CD14-positive monocyte (primary cell): ENCODE data around the gene TECPR2. TPM values are rescaled to one million over a fixed set of nuclear protein-coding genes. Genes with fewer than 3 reads are reported as not detected.

Source experiments
- DNase-seq, 3 donors: peaks; one replicate each; pipeline ENCODE4 v3.0.0-alpha.2; 2011 to 2022
- H2AFZ ChIP-seq: 2 replicates; pipeline ENCODE4 v1.6.0; 2012; ENCODE audit warnings: mild to moderate bottlenecking, low read depth, low read length, inconsistent platforms; ENCODE audit not compliant: insufficient read depth, poor library complexity, severe bottlenecking
- H3K27ac ChIP-seq, 2 donors: 1 replicate in 1 of 2; 2 replicates in 1 of 2; pipeline ENCODE4 v1.5.1; 2012 to 2013; ENCODE audit warnings: low read length in 2 of 2, control low read depth in 1 of 2, inconsistent platforms in 1 of 2, low read depth in 1 of 2, mild to moderate bottlenecking in 1 of 2
- H3K27me3 ChIP-seq, 2 donors: one replicate each; pipeline versions ENCODE4 v1.6.0 to v1.6.1; 2011 to 2013; ENCODE audit warnings: low read length in 2 of 2; ENCODE audit not compliant: control insufficient read depth in 2 of 2, insufficient read depth in 2 of 2
- H3K36me3 ChIP-seq, 2 donors: replicated peaks in 1 of 2; 1 replicate in 1 of 2; 2 replicates in 1 of 2; pipeline versions ENCODE4 v1.5.1 to v1.6.1; 2012 to 2013; ENCODE audit warnings: low read length in 2 of 2, control low read depth in 1 of 2, inconsistent platforms in 1 of 2, mild to moderate bottlenecking in 1 of 2; ENCODE audit not compliant: insufficient read depth in 2 of 2, control insufficient read depth in 1 of 2
- H3K4me1 ChIP-seq, 2 donors: 1 replicate in 1 of 2; 2 replicates in 1 of 2; pipeline versions ENCODE4 v1.5.1 to v1.6.1; 2012 to 2013; ENCODE audit warnings: low read length in 2 of 2, control low read depth in 1 of 2, inconsistent platforms in 1 of 2, mild to moderate bottlenecking in 1 of 2, moderate library complexity in 1 of 2; ENCODE audit not compliant: insufficient read depth in 2 of 2, control insufficient read depth in 1 of 2
- H3K4me2 ChIP-seq: replicated peaks from 2 replicates; pipeline ENCODE3; 2012; ENCODE audit warnings: low read length, moderate library complexity, mild to moderate bottlenecking; ENCODE audit not compliant: poor library complexity, severe bottlenecking; ENCODE audit errors: extremely low read depth
- H3K4me3 ChIP-seq, 3 experiments: fragments of 200-600 bp in 1 of 3; sonication (generic) in 1 of 3; replicated peaks in 1 of 3; 1 replicate in 2 of 3; 2 replicates in 1 of 3; pipeline ENCODE4 v1.5.1; 2011 to 2013; ENCODE audit warnings: low read length in 3 of 3, mild to moderate bottlenecking in 3 of 3, control low read depth in 2 of 3, low read depth in 2 of 3, inconsistent platforms in 1 of 3, moderate library complexity in 1 of 3
- H3K79me2 ChIP-seq: 2 replicates; pipeline ENCODE4 v1.6.0; 2012; ENCODE audit warnings: mild to moderate bottlenecking, control low read depth, inconsistent platforms, low read length, moderate library complexity; ENCODE audit not compliant: insufficient read depth
- H3K9ac ChIP-seq: 2 replicates; pipeline ENCODE4 v1.6.0; 2017; ENCODE audit warnings: low read length, mild to moderate bottlenecking; ENCODE audit not compliant: insufficient read depth, poor library complexity, severe bottlenecking
- H3K9me3 ChIP-seq, 2 donors: replicated peaks in 1 of 2; 1 replicate in 1 of 2; 2 replicates in 1 of 2; pipeline versions ENCODE4 v1.5.1 to v1.6.1; 2012 to 2013; ENCODE audit warnings: low read length in 2 of 2, control low read depth in 1 of 2; ENCODE audit not compliant: control insufficient read depth in 1 of 2, insufficient read depth in 1 of 2
- H4K20me1 ChIP-seq: 2 replicates; pipeline ENCODE4 v1.6.0; 2012; ENCODE audit warnings: mild to moderate bottlenecking, low read length, control low read depth, moderate library complexity; ENCODE audit not compliant: insufficient read depth
- H3K27ac Mint-ChIP-seq, 7 donors: one replicate each; pipeline ENCODE4 v1.8.0; 2020; ENCODE audit warnings: mild to moderate bottlenecking in 7 of 7, mixed read lengths in 7 of 7, moderate library complexity in 6 of 7, inconsistent platforms in 2 of 7
- H3K27me3 Mint-ChIP-seq, 3 donors: one replicate each; pipeline ENCODE4 v1.8.0; 2021 to 2022; ENCODE audit warnings: low read depth in 3 of 3, mild to moderate bottlenecking in 3 of 3, mixed read lengths in 3 of 3, moderate library complexity in 3 of 3, inconsistent platforms in 1 of 3
- H3K36me3 Mint-ChIP-seq, 2 donors: one replicate each; pipeline ENCODE4 v1.8.0; 2020; ENCODE audit warnings: mixed read lengths in 2 of 2, inconsistent platforms in 1 of 2, mild to moderate bottlenecking in 1 of 2
- H3K4me1 Mint-ChIP-seq: one replicate; pipeline ENCODE4 v1.8.0; 2020; ENCODE audit warnings: mild to moderate bottlenecking, mixed read lengths
- H3K4me3 Mint-ChIP-seq, 2 donors: one replicate each; pipeline ENCODE4 v1.8.0; 2020; ENCODE audit warnings: mild to moderate bottlenecking in 2 of 2, mixed read lengths in 2 of 2, moderate library complexity in 1 of 2
- H3K9me3 Mint-ChIP-seq, 7 donors: one replicate each; pipeline ENCODE4 v1.8.0; 2020 to 2022; ENCODE audit warnings: mixed read lengths in 7 of 7, mild to moderate bottlenecking in 6 of 7, moderate library complexity in 6 of 7, inconsistent platforms in 2 of 7
- WGBS: methylation state at CpG from one replicate; pipeline ENCODE4 v1.1.5; 2013; ENCODE audit warnings: missing lambda C conversion rate; ENCODE audit not compliant: insufficient coverage; 5-methylcytosine and 5-hydroxymethylcytosine counted together
- intact Hi-C, 2 donors: fragments of 100-400 bp; cut with micrococcal nuclease; formaldehyde crosslinking; loops; one replicate each; pipeline versions ENCODE4 v1.15.0 to v1.15.1; 2023
- polyA plus RNA-seq, 3 donors: library from polyadenylated mRNA; depleted of rRNA in 1 of 3; unstranded in 2 of 3; stranded (reverse) in 1 of 3; fragments of 300-500 nt in 2 of 3; fragments of >200 nt in 1 of 3; fragmentation: Illumina TruSeq in 2 of 3; gene quantifications; 1 replicate in 2 of 3; 2 replicates in 1 of 3; pipeline ENCODE4 v1.2.3, GENCODE V29; 2012 to 2021
- TF ChIP-seq, protein P1 (sequence below): fragments of 200-600 bp; IDR thresholded peaks from one replicate; pipeline ENCODE4 v1.8.0; 2022; ENCODE audit warnings: antibody characterized with exemption, mild to moderate bottlenecking

TECPR2 gene
- polyA plus RNA-seq, 3 donors = 2.8 to 10.4 (median 6.4) TPM

DNA sequence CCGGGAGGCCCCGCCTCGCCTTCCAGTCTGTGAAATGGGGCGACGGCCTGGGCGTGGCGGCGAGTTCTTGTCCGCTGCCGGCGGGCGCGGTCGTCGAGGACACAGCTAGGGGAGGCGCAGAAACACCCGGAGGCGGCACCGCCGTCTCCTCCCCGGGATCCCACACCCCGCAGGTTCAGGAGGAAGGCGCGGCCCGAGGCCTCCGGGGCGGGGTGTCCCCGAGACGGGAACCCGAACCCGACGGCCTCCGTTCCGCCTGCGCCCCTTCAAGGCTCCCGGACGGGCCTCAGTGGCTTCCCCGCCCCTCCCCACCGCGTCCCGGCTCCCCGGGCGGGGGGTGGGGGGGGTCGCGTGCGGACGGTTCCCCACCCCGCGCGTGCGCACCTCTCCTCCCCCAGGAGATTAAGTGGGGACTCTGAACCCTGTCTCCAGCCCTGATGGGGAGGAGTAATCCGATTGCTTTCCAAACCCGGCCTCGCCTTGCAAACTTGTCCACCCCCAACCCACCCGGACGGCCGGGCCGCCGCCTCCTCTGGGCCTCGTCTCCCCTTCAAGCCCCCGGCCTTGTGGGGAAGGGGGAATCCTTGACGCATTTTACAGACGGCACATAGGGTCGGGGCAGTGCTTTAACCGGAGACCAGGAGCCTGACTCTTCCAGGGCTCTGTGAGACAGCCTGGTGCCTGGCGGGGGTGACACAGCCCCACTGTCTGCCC is 182.2 kb downstream of the TECPR2 start:
- peaks cover 20% of the 10 kb centered on the region for H3K4me1 Mint-ChIP-seq
- no peaks in the 10 kb centered on the region for H4K20me1 ChIP-seq
- H3K36me3 Mint-ChIP-seq = peaks cover 7% of the 10 kb centered on the region in 2 donors
- WGBS = 7% methylated on average over 36 of the region's 66 CpGs
- peaks cover 50 to 73% (median 51%) of the 10 kb centered on the region in 3 donors for H3K27me3 Mint-ChIP-seq
- H3K9me3 Mint-ChIP-seq = peaks cover 0 to 9% (median 4%) of the 10 kb centered on the region in 7 donors
- peak overlapping the region; percentile 51 for H3K4me2 ChIP-seq
- H3K27ac Mint-ChIP-seq = no peak overlapping the region
- H3K27me3 ChIP-seq = peaks cover 16 to 42% of the 10 kb centered on the region in 2 donors
- intact Hi-C loops = no loop called here
- peak in 1 of 3 donors; percentile 27 for DNase-seq
- H3K36me3 ChIP-seq = no peaks in the 10 kb centered on the region
- TF ChIP-seq, protein P1, sequence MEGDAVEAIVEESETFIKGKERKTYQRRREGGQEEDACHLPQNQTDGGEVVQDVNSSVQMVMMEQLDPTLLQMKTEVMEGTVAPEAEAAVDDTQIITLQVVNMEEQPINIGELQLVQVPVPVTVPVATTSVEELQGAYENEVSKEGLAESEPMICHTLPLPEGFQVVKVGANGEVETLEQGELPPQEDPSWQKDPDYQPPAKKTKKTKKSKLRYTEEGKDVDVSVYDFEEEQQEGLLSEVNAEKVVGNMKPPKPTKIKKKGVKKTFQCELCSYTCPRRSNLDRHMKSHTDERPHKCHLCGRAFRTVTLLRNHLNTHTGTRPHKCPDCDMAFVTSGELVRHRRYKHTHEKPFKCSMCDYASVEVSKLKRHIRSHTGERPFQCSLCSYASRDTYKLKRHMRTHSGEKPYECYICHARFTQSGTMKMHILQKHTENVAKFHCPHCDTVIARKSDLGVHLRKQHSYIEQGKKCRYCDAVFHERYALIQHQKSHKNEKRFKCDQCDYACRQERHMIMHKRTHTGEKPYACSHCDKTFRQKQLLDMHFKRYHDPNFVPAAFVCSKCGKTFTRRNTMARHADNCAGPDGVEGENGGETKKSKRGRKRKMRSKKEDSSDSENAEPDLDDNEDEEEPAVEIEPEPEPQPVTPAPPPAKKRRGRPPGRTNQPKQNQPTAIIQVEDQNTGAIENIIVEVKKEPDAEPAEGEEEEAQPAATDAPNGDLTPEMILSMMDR = no peak
- peak overlapping the region; percentile 69 for H2AFZ ChIP-seq
- H3K27ac ChIP-seq = no peak overlapping the region
- peaks cover 15 to 24% of the 10 kb centered on the region in 2 donors for H3K4me1 ChIP-seq
- no peaks in the 10 kb centered on the region for H3K79me2 ChIP-seq
- H3K4me3 Mint-ChIP-seq = peak overlapping the region; percentile 49 to 80
- H3K9me3 ChIP-seq = peaks cover 0 to 5% of the 10 kb centered on the region in 2 donors
- H3K4me3 ChIP-seq = peak overlapping the region in 1 of 3 experiments; percentile 47
- peak overlapping the region; percentile 25 for H3K9ac ChIP-seq

DNA sequence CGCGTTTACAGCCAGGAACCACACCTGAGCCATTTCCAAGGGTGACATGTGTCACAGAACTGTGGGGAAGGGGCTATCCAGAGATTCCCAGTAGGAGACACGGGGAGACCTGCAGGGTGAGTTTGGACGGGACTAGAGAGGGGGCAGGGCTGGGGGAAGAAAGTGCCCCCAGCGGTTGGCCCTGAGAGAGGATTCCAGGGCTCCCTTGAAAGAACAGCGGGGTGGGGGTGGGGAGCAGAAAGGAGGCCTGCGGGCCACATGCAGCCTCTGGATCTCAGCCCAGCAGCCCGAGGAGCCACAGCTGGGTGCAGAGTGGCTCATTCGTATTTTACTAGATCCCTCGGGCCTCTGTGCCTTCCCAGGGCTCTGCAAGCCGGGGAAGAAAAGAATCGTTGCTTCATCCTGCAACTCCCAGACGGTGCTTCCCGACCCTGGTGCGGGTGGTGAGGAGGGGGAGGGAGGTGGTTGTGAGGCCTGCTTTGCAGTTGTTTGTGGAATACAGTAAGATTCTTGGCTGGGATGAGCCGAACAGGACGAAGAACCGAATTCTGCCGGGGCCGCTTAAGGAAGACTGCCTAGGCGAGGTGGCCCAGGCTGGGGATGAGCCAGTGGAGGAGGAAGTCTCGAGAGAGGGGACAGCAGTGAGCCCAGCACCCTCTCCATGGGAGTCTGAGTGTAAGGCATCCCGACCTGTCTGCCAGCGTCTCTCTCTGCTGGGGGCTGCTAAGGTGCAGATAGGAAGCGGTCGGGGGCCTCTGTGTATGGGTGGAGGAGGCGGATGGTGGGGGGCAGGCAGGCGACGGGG is 182.9 kb downstream of the TECPR2 start:
- Histone ChIP-seq H3K27me3 (peaks cover 16 to 42% of the 10 kb centered on the region in 2 donors), H3K4me2 (peak overlapping the region; percentile 51), H3K27ac (no peak overlapping the region), H3K9me3 (peaks cover 0 to 5% of the 10 kb centered on the region in 2 donors), H3K79me2 (no peaks in the 10 kb centered on the region), H3K9ac (peak overlapping the region; percentile 0), H3K4me1 (peaks cover 15 to 24% of the 10 kb centered on the region in 2 donors), H3K4me3 (no peak overlapping the region), H3K36me3 (no peaks in the 10 kb centered on the region), H2AFZ (no peak overlapping the region), H4K20me1 (no peaks in the 10 kb centered on the region)
- H3K4me1 Mint-ChIP-seq = peaks cover 20% of the 10 kb centered on the region
- H3K9me3 Mint-ChIP-seq = peaks cover 0 to 9% (median 4%) of the 10 kb centered on the region in 7 donors
- TF ChIP-seq, protein P1 = no peak
- no peak overlapping the region for H3K27ac Mint-ChIP-seq
- DNase-seq = no peak
- peaks cover 7% of the 10 kb centered on the region in 2 donors for H3K36me3 Mint-ChIP-seq
- peaks cover 51 to 74% (median 56%) of the 10 kb centered on the region in 3 donors for H3K27me3 Mint-ChIP-seq
- intact Hi-C loops = no loop called here
- H3K4me3 Mint-ChIP-seq = peak overlapping the region; percentile 49 to 80
- WGBS = 62% methylated on average over 22 of the region's 29 CpGs
